HEK293 (cell line): ENCODE data around the gene TMEM63A.

Source experiments
- CTCF ChIA-PET: fragments of 350-600 bp; formaldehyde crosslinking; extraction: SDS; loops from one replicate; lab custom pipeline; 2021; ENCODE audit warnings: antibody characterized with exemption; lab: Yijun Ruan, JAX
- POLR2A ChIA-PET: fragments of 300-600 bp; formaldehyde crosslinking; extraction: SDS; loops from one replicate; lab custom pipeline; 2020; ENCODE audit warnings: antibody characterized with exemption, inconsistent platforms; lab: Yijun Ruan, JAX
- H3K27ac ChIP-seq: fragments of 200-500 bp; sonication (Bioruptor generic); 2 replicates; pipeline ENCODE4 v1.5.1; 2014; ENCODE audit warnings: low read depth, low read length, control low read depth, inconsistent platforms; ENCODE audit errors: extremely low read depth
- H3K36me3 ChIP-seq, 2 experiments: fragments of 200-500 bp in 1 of 2; sonication (Bioruptor generic) in 1 of 2; 1 replicate in 1 of 2; 2 replicates in 1 of 2; pipeline ENCODE4 v1.5.1; 2014 to 2017; ENCODE audit warnings: inconsistent platforms in 2 of 2, low read length in 2 of 2; ENCODE audit not compliant: control insufficient read depth in 2 of 2, insufficient read depth in 1 of 2
- H3K4me1 ChIP-seq: fragments of 200-500 bp; sonication (Bioruptor generic); 2 replicates; pipeline ENCODE4 v1.5.1; 2014; ENCODE audit warnings: mild to moderate bottlenecking, low read length, inconsistent platforms; ENCODE audit not compliant: control insufficient read depth, insufficient read depth
- H3K4me3 ChIP-seq: 2 replicates; pipeline ENCODE4 v1.5.1; 2011; ENCODE audit warnings: low read depth, mild to moderate bottlenecking, control low read depth, low read length, moderate library complexity
- H3K9me3 ChIP-seq: fragments of 200-500 bp; sonication (Bioruptor generic); 2 replicates; pipeline ENCODE4 v1.5.1; 2014; ENCODE audit warnings: low read depth, low read length, inconsistent platforms; ENCODE audit not compliant: control insufficient read depth, insufficient read depth
- CTCF ChIP-seq: fragments of 450-650 bp; formaldehyde crosslinking; IDR thresholded peaks from 2 replicates; pipeline ENCODE4 v1.5.1; 2016; ENCODE audit warnings: missing biosample characterization, missing genetic modification characterization
- EGR2 ChIP-seq: fragments of 450-650 bp; formaldehyde crosslinking; IDR thresholded peaks from 2 replicates; pipeline ENCODE4 v1.5.1; 2016; ENCODE audit warnings: low read depth, missing biosample characterization, missing genetic modification characterization
- GLIS2 ChIP-seq: fragments of 450-650 bp; formaldehyde crosslinking; IDR thresholded peaks from 2 replicates; pipeline ENCODE4 v1.5.1; 2016; ENCODE audit warnings: missing biosample characterization, missing genetic modification characterization
- SCRT1 ChIP-seq: fragments of 450-650 bp; formaldehyde crosslinking; IDR thresholded peaks from 2 replicates; pipeline ENCODE4 v1.5.1; 2016; ENCODE audit warnings: missing biosample characterization, missing genetic modification characterization, borderline replicate concordance
- ZBTB21 ChIP-seq: fragments of 450-650 bp; formaldehyde crosslinking; IDR thresholded peaks from 2 replicates; pipeline ENCODE4 v1.5.1; 2017; ENCODE audit warnings: missing biosample characterization, missing genetic modification characterization
- ZFHX2 ChIP-seq: fragments of 450-650 bp; formaldehyde crosslinking; conservative IDR thresholded peaks from 2 replicates; pipeline ENCODE4 v1.5.1; 2016; ENCODE audit warnings: missing biosample characterization, missing genetic modification characterization
- ZNF184 ChIP-seq: fragments of 450-650 bp; IDR thresholded peaks from 2 replicates; pipeline ENCODE4 v1.5.1; 2018; ENCODE audit warnings: missing biosample characterization, mild to moderate bottlenecking, missing genetic modification characterization
- ZNF214 ChIP-seq: fragments of 450-650 bp; formaldehyde crosslinking; IDR thresholded peaks from 2 replicates; pipeline ENCODE4 v1.5.1; 2017; ENCODE audit warnings: missing biosample characterization, mild to moderate bottlenecking, missing genetic modification characterization, borderline replicate concordance
- ZNF223 ChIP-seq: fragments of 450-650 bp; formaldehyde crosslinking; IDR thresholded peaks from 2 replicates; pipeline ENCODE4 v1.5.1; 2016; ENCODE audit warnings: missing biosample characterization, missing genetic modification characterization
- ZNF335 ChIP-seq: fragments of 450-650 bp; formaldehyde crosslinking; conservative IDR thresholded peaks from 2 replicates; pipeline ENCODE4 v1.5.1; 2016; ENCODE audit warnings: missing biosample characterization, missing genetic modification characterization
- ZNF501 ChIP-seq: fragments of 450-650 bp; formaldehyde crosslinking; IDR thresholded peaks from 2 replicates; pipeline ENCODE4 v1.5.1; 2016; ENCODE audit warnings: missing biosample characterization, missing genetic modification characterization
- ZNF510 ChIP-seq: fragments of 450-650 bp; formaldehyde crosslinking; IDR thresholded peaks from 2 replicates; pipeline ENCODE4 v1.5.1; 2018; ENCODE audit warnings: mild to moderate bottlenecking, missing genetic modification characterization, missing biosample characterization; ENCODE audit not compliant: insufficient replicate concordance
- ZNF629 ChIP-seq: fragments of 450-650 bp; formaldehyde crosslinking; IDR thresholded peaks from 2 replicates; pipeline ENCODE4 v1.5.1; 2017; ENCODE audit warnings: missing biosample characterization, missing genetic modification characterization
- ZNF654 ChIP-seq: fragments of 450-650 bp; formaldehyde crosslinking; IDR thresholded peaks from 2 replicates; pipeline ENCODE4 v1.5.1; 2016; ENCODE audit warnings: low read depth, missing biosample characterization, missing genetic modification characterization
- ZSCAN23 ChIP-seq: fragments of 450-650 bp; formaldehyde crosslinking; IDR thresholded peaks from 2 replicates; pipeline ENCODE4 v1.5.1; 2016; ENCODE audit warnings: missing biosample characterization, missing genetic modification characterization
- ZXDB ChIP-seq: fragments of 450-650 bp; formaldehyde crosslinking; IDR thresholded peaks from 2 replicates; pipeline ENCODE4 v1.5.1; 2016; ENCODE audit warnings: missing biosample characterization, missing genetic modification characterization
- TF ChIP-seq, protein P1 (sequence below): fragments of 450-650 bp; formaldehyde crosslinking; IDR thresholded peaks from 2 replicates; pipeline ENCODE4 v1.5.1; 2016; ENCODE audit warnings: missing biosample characterization, missing genetic modification characterization
- TF ChIP-seq, protein P2 (sequence below): fragments of 450-650 bp; formaldehyde crosslinking; IDR thresholded peaks from 2 replicates; pipeline ENCODE4 v1.5.1; 2016; ENCODE audit warnings: missing biosample characterization, missing genetic modification characterization

TMEM63A gene

GRCh38 chr1:225881959-225882693 lies at the start of gene TMEM63A (continued):
- TF ChIP-seq, protein P1, sequence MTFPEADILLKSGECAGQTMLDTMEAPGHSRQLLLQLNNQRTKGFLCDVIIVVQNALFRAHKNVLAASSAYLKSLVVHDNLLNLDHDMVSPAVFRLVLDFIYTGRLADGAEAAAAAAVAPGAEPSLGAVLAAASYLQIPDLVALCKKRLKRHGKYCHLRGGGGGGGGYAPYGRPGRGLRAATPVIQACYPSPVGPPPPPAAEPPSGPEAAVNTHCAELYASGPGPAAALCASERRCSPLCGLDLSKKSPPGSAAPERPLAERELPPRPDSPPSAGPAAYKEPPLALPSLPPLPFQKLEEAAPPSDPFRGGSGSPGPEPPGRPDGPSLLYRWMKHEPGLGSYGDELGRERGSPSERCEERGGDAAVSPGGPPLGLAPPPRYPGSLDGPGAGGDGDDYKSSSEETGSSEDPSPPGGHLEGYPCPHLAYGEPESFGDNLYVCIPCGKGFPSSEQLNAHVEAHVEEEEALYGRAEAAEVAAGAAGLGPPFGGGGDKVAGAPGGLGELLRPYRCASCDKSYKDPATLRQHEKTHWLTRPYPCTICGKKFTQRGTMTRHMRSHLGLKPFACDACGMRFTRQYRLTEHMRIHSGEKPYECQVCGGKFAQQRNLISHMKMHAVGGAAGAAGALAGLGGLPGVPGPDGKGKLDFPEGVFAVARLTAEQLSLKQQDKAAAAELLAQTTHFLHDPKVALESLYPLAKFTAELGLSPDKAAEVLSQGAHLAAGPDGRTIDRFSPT (tag by site-specific recombination), result no peak
- TF ChIP-seq ZNF184 (tag by site-specific recombination) (no peak), SCRT1 (tag by site-specific recombination) (no peak), ZSCAN23 (tag by site-specific recombination) (no peak; the same call in 1 of the 2 replicates), ZNF510 (tag by site-specific recombination) (no peak), ZBTB21 (no peak), ZNF501 (tag by site-specific recombination) (peak; percentile 94), ZXDB (tag by site-specific recombination) (peak; percentile 75), CTCF (tag by site-specific recombination) (peak; percentile 98), ZNF629 (tag by site-specific recombination) (peak; percentile 60), ZNF214 (no peak), GLIS2 (peak; percentile 93)

GRCh38 chr1:225931270-225932136 lies 49.3 kb upstream of the TMEM63A start:
- ChIA-PET POLR2A (interaction anchor here (0.5 to 6.0 kb wide), 3 partner anchors 8 to 32 kb away, joined by 3 to 32 read pairs (median 4); partner anchors contain the start of gene PYCR2), CTCF (interaction anchor here (0.9 to 2.1 kb wide), 5 partner anchors 29 to 457 kb away, joined by 3 to 11 read pairs (median 3); no protein-coding TSS in a partner anchor)
- Histone ChIP-seq H3K27ac (no peak overlapping the region), H3K4me3 (no peak overlapping the region), H3K36me3 (no peaks in the 10 kb centered on the region), H3K9me3 (no peaks in the 10 kb centered on the region), H3K4me1 (no peaks in the 10 kb centered on the region)
- TF ChIP-seq ZFHX2 (tag by site-specific recombination) (peak; percentile 98), EGR2 (tag by site-specific recombination) (peak; percentile 98), ZNF654 (tag by site-specific recombination) (no peak), ZNF223 (tag by site-specific recombination) (no peak), ZNF335 (tag by site-specific recombination) (0 out of 2 replicates have a peak, but pooled peaks have one; percentile 21)
- TF ChIP-seq, protein P2, sequence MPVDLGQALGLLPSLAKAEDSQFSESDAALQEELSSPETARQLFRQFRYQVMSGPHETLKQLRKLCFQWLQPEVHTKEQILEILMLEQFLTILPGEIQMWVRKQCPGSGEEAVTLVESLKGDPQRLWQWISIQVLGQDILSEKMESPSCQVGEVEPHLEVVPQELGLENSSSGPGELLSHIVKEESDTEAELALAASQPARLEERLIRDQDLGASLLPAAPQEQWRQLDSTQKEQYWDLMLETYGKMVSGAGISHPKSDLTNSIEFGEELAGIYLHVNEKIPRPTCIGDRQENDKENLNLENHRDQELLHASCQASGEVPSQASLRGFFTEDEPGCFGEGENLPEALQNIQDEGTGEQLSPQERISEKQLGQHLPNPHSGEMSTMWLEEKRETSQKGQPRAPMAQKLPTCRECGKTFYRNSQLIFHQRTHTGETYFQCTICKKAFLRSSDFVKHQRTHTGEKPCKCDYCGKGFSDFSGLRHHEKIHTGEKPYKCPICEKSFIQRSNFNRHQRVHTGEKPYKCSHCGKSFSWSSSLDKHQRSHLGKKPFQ, result peak; percentile 60; the same call in 1 of the 2 replicates
